HepG2 (cell line): ENCODE data around the gene RAD51. TPM values are rescaled to one million over a fixed set of nuclear protein-coding genes. Genes with fewer than 3 reads are reported as not detected.

Source experiments
- ADNP ChIP-seq: sonication (generic); formaldehyde crosslinking; IDR thresholded peaks from 2 replicates; pipeline ENCODE4 v1.4.0; 2020; ENCODE audit warnings: missing genetic modification reagents
- CEBPG ChIP-seq: IDR thresholded peaks from 2 replicates; pipeline ENCODE4 v1.6.1; 2016
- CHCHD3 ChIP-seq: sonication (generic); formaldehyde crosslinking; IDR thresholded peaks from 2 replicates; pipeline ENCODE4 v1.8.0; 2022; ENCODE audit warnings: mild to moderate bottlenecking, missing genetic modification reagents, moderate library complexity
- ELF3 ChIP-seq: IDR thresholded peaks from 2 replicates; pipeline ENCODE4 v1.6.1; 2016; ENCODE audit warnings: missing genetic modification reagents, missing compliant biosample characterization
- EZH2 ChIP-seq: conservative IDR thresholded peaks from 2 replicates; pipeline ENCODE4 v1.6.1; 2012; ENCODE audit warnings: mild to moderate bottlenecking, low read depth, low read length, moderate library complexity
- FOXM1 ChIP-seq: sonication (generic); formaldehyde crosslinking; IDR thresholded peaks from 2 replicates; pipeline ENCODE4 v1.5.0; 2020; ENCODE audit warnings: missing genetic modification reagents
- HCFC1 ChIP-seq: fragments of 150-350 bp; IDR thresholded peaks from 2 replicates; pipeline ENCODE4 v1.6.1; 2014; ENCODE audit warnings: low read depth, low read length
- HDAC1 ChIP-seq: sonication (generic); formaldehyde crosslinking; IDR thresholded peaks from 2 replicates; pipeline ENCODE4 v1.5.1; 2020; ENCODE audit warnings: mild to moderate bottlenecking, missing genetic modification reagents
- HOXA7 ChIP-seq: sonication (generic); formaldehyde crosslinking; IDR thresholded peaks from 2 replicates; pipeline ENCODE4 v1.8.1; 2022; ENCODE audit warnings: mild to moderate bottlenecking, missing genetic modification reagents, moderate library complexity
- KAT2B ChIP-seq: fragments of 150-350 bp; IDR thresholded peaks from 2 replicates; pipeline ENCODE4 v1.6.1; 2014; ENCODE audit warnings: low read depth, low read length, borderline replicate concordance
- MIER2 ChIP-seq: IDR thresholded peaks from 2 replicates; pipeline ENCODE4 v1.6.1; 2016; ENCODE audit warnings: missing biosample characterization, missing genetic modification reagents
- MTA1 ChIP-seq: sonication (generic); formaldehyde crosslinking; IDR thresholded peaks from 2 replicates; pipeline ENCODE4 v1.4.0; 2020; ENCODE audit warnings: missing genetic modification reagents, mild to moderate bottlenecking, borderline replicate concordance
- POLR2A ChIP-seq, 2 experiments: IDR thresholded peaks; 2 replicates each; pipeline ENCODE4 v1.6.1; 2011; ENCODE audit warnings: low read depth in 2 of 2, low read length in 2 of 2, mild to moderate bottlenecking in 1 of 2, moderate library complexity in 1 of 2; ENCODE audit not compliant: insufficient read depth in 1 of 2
- POLR2G ChIP-seq: fragments of 200-400 bp; formaldehyde crosslinking; IDR thresholded peaks from 2 replicates; pipeline ENCODE4 v1.6.1; 2018; ENCODE audit warnings: mild to moderate bottlenecking, low read depth, low read length, moderate library complexity
- ZFP1 ChIP-seq: IDR thresholded peaks from 2 replicates; pipeline ENCODE4 v1.6.1; 2016
- ZIK1 ChIP-seq: sonication (generic); formaldehyde crosslinking; IDR thresholded peaks from 2 replicates; pipeline ENCODE4 v1.5.0; 2020; ENCODE audit warnings: mild to moderate bottlenecking, low read depth, missing genetic modification reagents, borderline replicate concordance
- ZNF232 ChIP-seq: sonication (generic); formaldehyde crosslinking; IDR thresholded peaks from 2 replicates; pipeline ENCODE4 v1.4.0; 2020; ENCODE audit warnings: missing genetic modification reagents, borderline replicate concordance
- ZNF274 ChIP-seq: sonication (generic); formaldehyde crosslinking; IDR thresholded peaks from 2 replicates; pipeline ENCODE4 v1.5.1; 2020; ENCODE audit warnings: mild to moderate bottlenecking, missing genetic modification reagents
- ZNF3 ChIP-seq: IDR thresholded peaks from 2 replicates; pipeline ENCODE4 v1.7.0; 2017; ENCODE audit warnings: inconsistent platforms
- ZNF383 ChIP-seq: sonication (generic); formaldehyde crosslinking; IDR thresholded peaks from 2 replicates; pipeline ENCODE4 v1.4.0; 2020; ENCODE audit warnings: missing genetic modification reagents, mild to moderate bottlenecking, borderline replicate concordance
- ZNF670 ChIP-seq: sonication (generic); formaldehyde crosslinking; IDR thresholded peaks from 2 replicates; pipeline ENCODE4 v1.8.0; 2022; ENCODE audit warnings: mild to moderate bottlenecking, missing genetic modification reagents, borderline replicate concordance
- ZNF674 ChIP-seq: sonication (generic); formaldehyde crosslinking; IDR thresholded peaks from 2 replicates; pipeline ENCODE4 v1.5.0; 2020; ENCODE audit warnings: low read depth, mild to moderate bottlenecking, missing genetic modification reagents
- ZSCAN21 ChIP-seq: sonication (generic); formaldehyde crosslinking; IDR thresholded peaks from 2 replicates; pipeline ENCODE4 v1.8.0; 2022; ENCODE audit warnings: mild to moderate bottlenecking, missing genetic modification reagents, moderate library complexity, borderline replicate concordance
- polyA plus RNA-seq, 8 experiments: library from polyadenylated mRNA; depleted of rRNA in 3 of 8; stranded (reverse) in 7 of 8; unstranded in 1 of 8; fragments of >200 nt; fragmentation: Illumina TruSeq in 4 of 8; extraction: Trizol in 4 of 8; gene quantifications; 2 replicates each; pipeline versions ENCODE4 v1.2.1 to v1.2.3, GENCODE V29; 2011 to 2016; ENCODE audit warnings: low read depth in 4 of 8, missing spikeins in 1 of 8, mixed read lengths in 1 of 8; ENCODE audit not compliant: insufficient read depth in 1 of 8
- total RNA-seq, 5 experiments: library from RNA; depleted of rRNA; stranded (reverse); fragments of >200 nt; fragmentation: Illumina TruSeq; extraction: Trizol; gene quantifications; 2 replicates each; pipeline ENCODE4 v1.2.3, GENCODE V29; 2016; ENCODE audit warnings: low read depth in 1 of 5
- TF ChIP-seq, protein P1 (sequence below): sonication (generic); formaldehyde crosslinking; IDR thresholded peaks from 2 replicates; pipeline ENCODE4 v1.5.0; 2020; ENCODE audit warnings: missing genetic modification reagents
- TF ChIP-seq, protein P2 (sequence below): sonication (generic); formaldehyde crosslinking; IDR thresholded peaks from 2 replicates; pipeline ENCODE4 v1.4.0; 2020; ENCODE audit warnings: low read depth, mild to moderate bottlenecking, missing genetic modification reagents
- TF ChIP-seq, protein P3 (sequence below): sonication (generic); formaldehyde crosslinking; IDR thresholded peaks from 2 replicates; pipeline ENCODE4 v1.5.1; 2020; ENCODE audit warnings: mild to moderate bottlenecking, missing genetic modification reagents

Gene RAD51
- total and polyA plus RNA-seq, 2 of the 13 experiments (the other 11 are each of a cell fraction or from before 2014, with no cell fraction given) = 8.5 to 12.8 TPM

DNA sequence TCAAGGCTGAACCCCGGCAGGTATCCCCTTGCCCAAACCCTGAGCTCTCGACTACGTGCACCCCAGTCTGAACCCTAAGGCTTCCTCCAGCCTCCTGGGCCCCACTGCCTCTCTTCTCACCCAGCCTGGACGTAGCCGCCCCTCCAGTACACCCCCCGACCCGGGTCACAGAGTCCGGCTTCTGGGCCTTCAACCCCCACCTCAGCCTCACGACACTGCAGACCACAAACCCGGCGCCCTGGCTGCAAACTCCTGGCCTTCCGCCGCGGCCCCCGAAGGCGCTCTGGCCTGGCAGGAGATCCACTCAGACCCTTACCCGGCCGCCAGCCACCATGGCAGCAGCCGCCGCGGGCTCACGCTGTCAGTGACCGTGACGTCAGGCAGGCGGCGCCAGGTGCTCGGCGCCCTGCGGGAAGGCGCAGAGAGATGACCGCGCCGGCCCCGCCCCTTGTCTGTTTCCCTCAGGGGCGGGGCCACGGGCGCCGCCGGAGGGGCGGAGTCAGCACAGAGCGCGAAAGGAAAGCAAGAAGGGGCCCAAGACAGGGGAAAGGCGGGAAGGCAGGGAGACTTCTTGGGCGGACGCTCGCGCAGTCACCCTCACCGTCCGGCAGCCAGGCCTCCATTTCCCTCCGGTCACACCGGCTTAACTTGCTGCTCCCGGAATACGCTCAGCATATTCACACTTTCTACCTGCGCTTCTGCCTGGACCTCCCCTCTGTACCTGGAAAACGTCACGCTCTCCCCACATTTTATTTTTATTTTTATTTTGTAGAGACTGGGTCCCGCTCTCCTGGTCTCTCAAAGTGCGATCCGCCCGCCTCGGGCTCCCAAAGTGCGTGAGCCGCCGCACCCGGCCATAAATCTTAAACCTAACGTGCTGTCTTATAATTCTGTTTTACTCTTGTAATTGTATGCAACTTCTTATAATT lies 60.2 kb downstream of the RAD51 start, which contains the start of gene RMDN3 (continued):
- TF ChIP-seq, protein P1, sequence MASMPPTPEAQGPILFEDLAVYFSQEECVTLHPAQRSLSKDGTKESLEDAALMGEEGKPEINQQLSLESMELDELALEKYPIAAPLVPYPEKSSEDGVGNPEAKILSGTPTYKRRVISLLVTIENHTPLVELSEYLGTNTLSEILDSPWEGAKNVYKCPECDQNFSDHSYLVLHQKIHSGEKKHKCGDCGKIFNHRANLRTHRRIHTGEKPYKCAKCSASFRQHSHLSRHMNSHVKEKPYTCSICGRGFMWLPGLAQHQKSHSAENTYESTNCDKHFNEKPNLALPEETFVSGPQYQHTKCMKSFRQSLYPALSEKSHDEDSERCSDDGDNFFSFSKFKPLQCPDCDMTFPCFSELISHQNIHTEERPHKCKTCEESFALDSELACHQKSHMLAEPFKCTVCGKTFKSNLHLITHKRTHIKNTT (CRISPR knock-in tag) = no peak
- no peak for TF ChIP-seq KAT2B
- no peak for TF ChIP-seq ZNF383 (CRISPR knock-in tag)
- TF ChIP-seq MTA1 (CRISPR knock-in tag) = peak; percentile 61; the same call in 1 of the 2 replicates
- TF ChIP-seq CEBPG (CRISPR knock-in tag) = no peak
- peak; percentile 76 for TF ChIP-seq POLR2G
- TF ChIP-seq HOXA7 (CRISPR knock-in tag) = no peak
- 0 out of 2 replicates have a peak, but pooled peaks have one; percentile 19 for TF ChIP-seq ELF3 (CRISPR knock-in tag)
- no peak for TF ChIP-seq FOXM1
- TF ChIP-seq CHCHD3 (CRISPR knock-in tag) = no peak
- TF ChIP-seq ZNF274 = no peak; the same call in 1 of the 2 replicates
- no peak; the same call in 1 of the 2 replicates for TF ChIP-seq ZSCAN21 (CRISPR knock-in tag)
- peak; percentile 61; the same call in 1 of the 2 replicates for TF ChIP-seq ZFP1 (CRISPR knock-in tag)
- TF ChIP-seq, protein P2, sequence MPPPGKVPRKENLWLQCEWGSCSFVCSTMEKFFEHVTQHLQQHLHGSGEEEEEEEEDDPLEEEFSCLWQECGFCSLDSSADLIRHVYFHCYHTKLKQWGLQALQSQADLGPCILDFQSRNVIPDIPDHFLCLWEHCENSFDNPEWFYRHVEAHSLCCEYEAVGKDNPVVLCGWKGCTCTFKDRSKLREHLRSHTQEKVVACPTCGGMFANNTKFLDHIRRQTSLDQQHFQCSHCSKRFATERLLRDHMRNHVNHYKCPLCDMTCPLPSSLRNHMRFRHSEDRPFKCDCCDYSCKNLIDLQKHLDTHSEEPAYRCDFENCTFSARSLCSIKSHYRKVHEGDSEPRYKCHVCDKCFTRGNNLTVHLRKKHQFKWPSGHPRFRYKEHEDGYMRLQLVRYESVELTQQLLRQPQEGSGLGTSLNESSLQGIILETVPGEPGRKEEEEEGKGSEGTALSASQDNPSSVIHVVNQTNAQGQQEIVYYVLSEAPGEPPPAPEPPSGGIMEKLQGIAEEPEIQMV (CRISPR knock-in tag) = peak; percentile 93
- TF ChIP-seq, protein P3, sequence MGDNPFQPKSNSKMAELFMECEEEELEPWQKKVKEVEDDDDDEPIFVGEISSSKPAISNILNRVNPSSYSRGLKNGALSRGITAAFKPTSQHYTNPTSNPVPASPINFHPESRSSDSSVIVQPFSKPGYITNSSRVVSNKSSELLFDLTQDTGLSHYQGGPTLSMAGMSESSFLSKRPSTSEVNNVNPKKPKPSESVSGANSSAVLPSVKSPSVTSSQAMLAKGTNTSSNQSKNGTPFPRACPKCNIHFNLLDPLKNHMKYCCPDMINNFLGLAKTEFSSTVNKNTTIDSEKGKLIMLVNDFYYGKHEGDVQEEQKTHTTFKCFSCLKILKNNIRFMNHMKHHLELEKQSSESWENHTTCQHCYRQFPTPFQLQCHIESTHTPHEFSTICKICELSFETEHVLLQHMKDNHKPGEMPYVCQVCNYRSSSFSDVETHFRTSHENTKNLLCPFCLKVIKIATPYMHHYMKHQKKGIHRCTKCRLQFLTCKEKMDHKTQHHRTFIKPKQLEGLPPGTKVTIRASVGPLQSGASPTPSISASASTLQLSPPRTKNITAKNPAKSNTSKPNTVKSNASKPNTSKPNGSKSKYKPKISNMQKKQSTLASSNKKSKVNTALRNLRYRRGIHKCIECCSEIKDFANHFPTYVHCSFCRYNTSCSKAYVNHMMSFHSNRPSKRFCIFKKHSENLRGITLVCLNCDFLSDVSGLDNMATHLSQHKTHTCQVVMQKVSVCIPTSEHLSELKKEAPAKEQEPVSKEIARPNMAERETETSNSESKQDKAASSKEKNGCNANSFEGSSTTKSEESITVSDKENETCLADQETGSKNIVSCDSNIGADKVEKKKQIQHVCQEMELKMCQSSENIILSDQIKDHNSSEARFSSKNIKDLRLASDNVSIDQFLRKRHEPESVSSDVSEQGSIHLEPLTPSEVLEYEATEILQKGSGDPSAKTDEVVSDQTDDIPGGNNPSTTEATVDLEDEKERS (CRISPR knock-in tag) = no peak
- peak; percentile 92 for TF ChIP-seq HDAC1 (CRISPR knock-in tag)
- TF ChIP-seq HCFC1 = peak; percentile 72
- TF ChIP-seq ZNF232 = no peak; the same call in 1 of the 2 replicates
- TF ChIP-seq MIER2 (CRISPR knock-in tag) = no peak
- peak; percentile 79 to 91 for TF ChIP-seq POLR2A (IDR thresholded peaks at IDR 0.05; ENCODE audit: insufficient read depth in 1 of 2, low read depth in 2 of 2, low read length in 2 of 2)
- TF ChIP-seq ZNF670 (CRISPR knock-in tag) = peak; percentile 94; the same call in 1 of the 2 replicates
- no peak for TF ChIP-seq ADNP (CRISPR knock-in tag)
- no peak for TF ChIP-seq ZIK1
- TF ChIP-seq EZH2 = no peak
- TF ChIP-seq ZNF674 = no peak
- no peak for TF ChIP-seq ZNF3 (CRISPR knock-in tag)
